ENCODE measurements around the gene IRF7.
"Not testable (repeated sequence)": the region's sequence is repeated elsewhere in the genome, so short reads cannot be mapped to it uniquely, and the experiment has no call there.

The IRF7 gene

GRCh38 chr11:578276-579035 lies 37.3 kb downstream of the IRF7 start:
- DNase-seq, result no peak

GRCh38 chr11:577611-577894 lies 38.2 kb downstream of the IRF7 start:
- DNase-seq, result no peak

- DNase-seq, result no peak
Observed at GRCh38 chr11:576811-577610, 38.7 kb downstream of the IRF7 start.

GRCh38 chr11:575996-576768 lies 39.6 kb downstream of the IRF7 start, which contains the start of gene PHRF1:
Gene PHRF1 (plus strand): TSS chr11:576470. CDS start chr11:581513, 5,043 bp downstream.
- DNase-seq, result peak; percentile 89

- peak; percentile 66 for DNase-seq
Observed at GRCh38 chr11:575313-575995, 40.3 kb downstream of the IRF7 start.

GRCh38 chr11:574632-575312 lies 41.0 kb downstream of the IRF7 start:
- no peak for DNase-seq

GRCh38 chr11:574031-574570 lies 41.6 kb downstream of the IRF7 start:
- not testable (repeated sequence) for DNase-seq

GRCh38 chr11:573146-573759 lies 42.5 kb downstream of the IRF7 start:
- DNase-seq, result no peak

GRCh38 chr11:571802-572185 lies 44.0 kb downstream of the IRF7 start:
- no peak for DNase-seq

GRCh38 chr11:569158-569885 lies 46.4 kb downstream of the IRF7 start:
- DNase-seq, result no peak

- DNase-seq, result peak; percentile 83
Observed at GRCh38 chr11:568306-569157, 47.2 kb downstream of the IRF7 start.

GRCh38 chr11:567629-568292 lies 48.0 kb downstream of the IRF7 start:
- DNase-seq, result peak; percentile 1

GRCh38 chr11:567011-567628 lies 48.6 kb downstream of the IRF7 start:
- no peak for DNase-seq

- no peak for DNase-seq
Observed at GRCh38 chr11:565921-566509, 49.7 kb downstream of the IRF7 start.

- DNase-seq, result no peak
Observed at GRCh38 chr11:563812-564578, 51.8 kb downstream of the IRF7 start.

- no peak for DNase-seq
Observed at GRCh38 chr11:563066-563811, 52.5 kb downstream of the IRF7 start.
